ENCODE data around the gene TSPAN19. TPM values are rescaled to one million over a fixed set of nuclear protein-coding genes. Genes with fewer than 3 reads are reported as not detected.

The TSPAN19 gene
- total RNA-seq, 1 donor from 2014 or later = 0.58 TPM

Other genes starting within 250 kb of the TSPAN19 start
- 0.58 TPM for gene SLC6A15, start 123.5 kb downstream of the TSPAN19 start, total RNA-seq
- 5.2 TPM for gene LRRIQ1, start 74 bp upstream of the TSPAN19 start, total RNA-seq
- gene ALX1, start 243.9 kb upstream of the TSPAN19 start, total RNA-seq = 0.22 TPM